ENCODE data around the gene PHC2.

The PHC2 gene

GRCh38 chr1:33454646-33455282, 23.9 kb upstream of the PHC2 start:
- TF ChIP-seq, protein P1, sequence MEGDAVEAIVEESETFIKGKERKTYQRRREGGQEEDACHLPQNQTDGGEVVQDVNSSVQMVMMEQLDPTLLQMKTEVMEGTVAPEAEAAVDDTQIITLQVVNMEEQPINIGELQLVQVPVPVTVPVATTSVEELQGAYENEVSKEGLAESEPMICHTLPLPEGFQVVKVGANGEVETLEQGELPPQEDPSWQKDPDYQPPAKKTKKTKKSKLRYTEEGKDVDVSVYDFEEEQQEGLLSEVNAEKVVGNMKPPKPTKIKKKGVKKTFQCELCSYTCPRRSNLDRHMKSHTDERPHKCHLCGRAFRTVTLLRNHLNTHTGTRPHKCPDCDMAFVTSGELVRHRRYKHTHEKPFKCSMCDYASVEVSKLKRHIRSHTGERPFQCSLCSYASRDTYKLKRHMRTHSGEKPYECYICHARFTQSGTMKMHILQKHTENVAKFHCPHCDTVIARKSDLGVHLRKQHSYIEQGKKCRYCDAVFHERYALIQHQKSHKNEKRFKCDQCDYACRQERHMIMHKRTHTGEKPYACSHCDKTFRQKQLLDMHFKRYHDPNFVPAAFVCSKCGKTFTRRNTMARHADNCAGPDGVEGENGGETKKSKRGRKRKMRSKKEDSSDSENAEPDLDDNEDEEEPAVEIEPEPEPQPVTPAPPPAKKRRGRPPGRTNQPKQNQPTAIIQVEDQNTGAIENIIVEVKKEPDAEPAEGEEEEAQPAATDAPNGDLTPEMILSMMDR (IDR thresholded peaks at IDR 0.05; ENCODE audit: insufficient read depth, missing control alignments) = no peak
- DNase-seq (ENCODE audit: insufficient read length, low spot score) (no peak), FAIRE-seq (no peak)

- FAIRE-seq (no peak), DNase-seq (ENCODE audit: insufficient read length, low spot score) (no peak)
- TF ChIP-seq, protein P1 (IDR thresholded peaks at IDR 0.05; ENCODE audit: insufficient read depth, missing control alignments) = no peak
These were observed 15.7 kb upstream of the PHC2 start for GRCh38 chr1:33446590-33446989.

DNA sequence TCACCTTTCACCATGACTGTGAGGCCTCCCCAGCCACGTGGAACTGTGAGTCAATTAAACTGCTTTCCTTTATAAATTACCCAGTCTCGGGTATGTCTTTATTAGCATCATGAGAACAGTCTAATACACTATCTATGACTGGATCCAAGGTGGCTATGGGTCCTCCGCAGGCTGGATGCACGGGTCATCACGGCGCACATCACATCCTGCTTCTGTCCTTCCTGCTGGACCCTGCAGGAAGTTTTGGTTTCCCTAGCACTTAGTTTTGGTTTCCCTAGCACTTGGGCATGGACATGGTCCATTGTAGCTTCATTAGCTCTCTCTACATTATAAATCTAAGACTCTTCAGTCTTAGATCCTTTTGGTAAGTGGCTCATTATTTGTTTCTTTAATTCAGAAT, 14.2 kb upstream of the PHC2 start:
- TF ChIP-seq, protein P1 (IDR thresholded peaks at IDR 0.05; ENCODE audit: insufficient read depth, missing control alignments) = no peak
- FAIRE-seq = no peak
- no peak for DNase-seq (ENCODE audit: insufficient read length, low spot score)

GRCh38 chr1:33443705-33444180, 12.8 kb upstream of the PHC2 start:
- DNase-seq (ENCODE audit: insufficient read length, low spot score) (no peak), FAIRE-seq (no peak)

DNA sequence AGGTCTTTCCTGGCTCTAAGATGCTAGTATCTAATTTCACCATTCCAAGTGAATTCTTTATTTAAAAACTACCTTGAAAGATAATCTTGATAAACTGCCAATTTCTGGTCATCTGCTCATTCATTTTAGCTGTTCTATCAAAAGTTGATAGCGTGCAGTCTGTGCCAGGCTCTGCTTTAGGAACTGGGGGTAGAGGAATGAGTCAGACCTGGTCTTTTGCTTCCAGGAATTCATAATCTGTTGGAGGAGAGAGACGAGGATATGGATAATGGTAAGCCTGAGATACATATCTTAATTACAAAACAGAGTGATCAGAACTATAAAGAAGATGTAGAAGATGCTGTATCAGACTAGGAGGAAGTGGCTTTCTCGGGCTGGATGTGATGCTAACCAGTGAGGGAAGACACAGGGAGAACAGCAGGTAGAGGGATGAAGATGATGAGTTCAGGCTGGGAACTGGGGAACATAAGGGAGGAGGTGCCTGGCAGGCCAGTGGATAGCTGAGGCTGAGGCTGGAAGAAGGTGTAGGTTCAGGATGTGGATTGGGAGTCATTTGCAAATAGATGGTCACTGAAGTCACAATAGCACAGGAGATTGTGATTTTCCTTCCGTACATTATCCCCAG, 12.3 kb upstream of the PHC2 start:
- FAIRE-seq = no peak
- no peak for DNase-seq (ENCODE audit: insufficient read length, low spot score)
- TF ChIP-seq, protein P1 (IDR thresholded peaks at IDR 0.05; ENCODE audit: insufficient read depth, missing control alignments) = no peak

More at GRCh38 chr1:33443705-33444180, 12.8 kb upstream of the PHC2 start:
- TF ChIP-seq, protein P1 (IDR thresholded peaks at IDR 0.05; ENCODE audit: insufficient read depth, missing control alignments) = no peak

DNA sequence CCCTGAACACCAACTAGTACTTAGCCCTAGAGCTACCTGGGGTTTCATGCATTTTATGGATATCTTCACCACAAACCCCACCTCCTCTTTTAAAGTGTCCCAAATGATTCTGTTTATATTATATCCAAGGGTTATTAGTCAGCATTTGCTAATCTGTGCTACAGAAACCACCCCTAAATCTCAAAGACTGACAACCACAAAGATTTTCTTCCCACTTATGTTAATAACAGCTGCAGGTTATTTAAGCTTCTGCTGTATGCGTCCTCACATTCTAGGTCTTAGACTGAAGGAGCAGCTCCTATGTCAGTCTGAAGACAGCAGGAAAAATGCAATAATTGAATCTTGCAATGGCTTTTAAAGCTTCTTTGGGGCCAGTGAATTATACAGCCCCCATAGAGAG, 11.2 kb upstream of the PHC2 start:
- TF ChIP-seq, protein P1 (IDR thresholded peaks at IDR 0.05; ENCODE audit: insufficient read depth, missing control alignments) = no peak
- FAIRE-seq = no peak
- DNase-seq (ENCODE audit: insufficient read length, low spot score) = no peak

All from D721Med (cell line).